Measurements from ENCODE around the gene MEGF8.

Gene MEGF8

GRCh38 chr19:42412227-42412626, 86.8 kb downstream of the MEGF8 start:
- DNase-seq (ENCODE audit: low read depth): no peak
- no peak overlapping the region for H3K4me3 ChIP-seq (ENCODE audit: low read depth, low read length)
- TF ChIP-seq CTCF (IDR thresholded peaks at IDR 0.05; ENCODE audit: insufficient read depth, low read depth, low read length, missing control alignments): no peak

GRCh38 chr19:42412661-42413076, 87.2 kb downstream of the MEGF8 start:
- DNase-seq (ENCODE audit: low read depth): no peak
- no peak overlapping the region for H3K4me3 ChIP-seq (ENCODE audit: low read depth, low read length)
- TF ChIP-seq CTCF (IDR thresholded peaks at IDR 0.05; ENCODE audit: insufficient read depth, low read depth, low read length, missing control alignments): no peak

GRCh38 chr19:42419309-42419708, 93.9 kb downstream of the MEGF8 start:
- TF ChIP-seq CTCF (IDR thresholded peaks at IDR 0.05; ENCODE audit: insufficient read depth, low read depth, low read length, missing control alignments): no peak
- H3K4me3 ChIP-seq (ENCODE audit: low read depth, low read length): no peak overlapping the region
- no peak for DNase-seq (ENCODE audit: low read depth)

GRCh38 chr19:42420055-42420544, 94.7 kb downstream of the MEGF8 start:
- peak; percentile 88 for DNase-seq (ENCODE audit: low read depth)
- no peak overlapping the region for H3K4me3 ChIP-seq (ENCODE audit: low read depth, low read length)
- TF ChIP-seq CTCF (IDR thresholded peaks at IDR 0.05; ENCODE audit: insufficient read depth, low read depth, low read length, missing control alignments): peak; percentile 97

- TF ChIP-seq CTCF (IDR thresholded peaks at IDR 0.05; ENCODE audit: insufficient read depth, low read depth, low read length, missing control alignments): no peak
- H3K4me3 ChIP-seq (ENCODE audit: low read depth, low read length): no peak overlapping the region
- DNase-seq (ENCODE audit: low read depth): no peak
Observed at GRCh38 chr19:42421101-42421500, 95.7 kb downstream of the MEGF8 start.

GRCh38 chr19:42421591-42422031, 96.2 kb downstream of the MEGF8 start:
- no peak for TF ChIP-seq CTCF (IDR thresholded peaks at IDR 0.05; ENCODE audit: insufficient read depth, low read depth, low read length, missing control alignments)
- DNase-seq (ENCODE audit: low read depth): no peak
- no peak overlapping the region for H3K4me3 ChIP-seq (ENCODE audit: low read depth, low read length)
